ENCODE measurements around the gene LGMN. TPM values are rescaled to one million over a fixed set of nuclear protein-coding genes. Genes with fewer than 3 reads are reported as not detected.

LGMN gene
- polyA plus RNA-seq, 1 of the 3 experiments (the other 2 are of a cell fraction): 76.3 TPM

- no peak for DNase-seq
- H3K36me3 ChIP-seq (replicated peaks in 1 of 2; ENCODE audit: control insufficient read depth in 1 of 2, insufficient read depth in 2 of 2, low read length in 1 of 2): peaks cover 0 to 12% of the 10 kb centered on the region in 2 experiments
- no peaks in the 10 kb centered on the region for H4K20me1 ChIP-seq (ENCODE audit: insufficient read depth)
- no peaks in the 10 kb centered on the region for H3K27me3 ChIP-seq (ENCODE audit: insufficient read depth)
- H3K79me2 ChIP-seq (ENCODE audit: insufficient read depth): no peaks in the 10 kb centered on the region
- TF ChIP-seq MEF2A (IDR thresholded peaks at IDR 0.05; ENCODE audit: borderline replicate concordance, low read depth) (no peak), ZBTB33 (IDR thresholded peaks at IDR 0.05; ENCODE audit: borderline replicate concordance, low read depth) (no peak), SMC3 (IDR thresholded peaks at IDR 0.05; ENCODE audit: low read depth, low read length) (no peak), USF1 (IDR thresholded peaks at IDR 0.05; ENCODE audit: borderline replicate concordance, low read depth) (no peak), GATA2 (CRISPR knock-in tag; IDR thresholded peaks at IDR 0.05) (no peak), RXRA (IDR thresholded peaks at IDR 0.05; ENCODE audit: borderline replicate concordance, low read depth) (no peak), IRF3 (IDR thresholded peaks at IDR 0.05; ENCODE audit: low read depth, low read length) (no peak), EZH2phosphoT487 (IDR thresholded peaks at IDR 0.05; ENCODE audit: borderline replicate concordance, low read depth) (no peak), FOSL2 (IDR thresholded peaks at IDR 0.05; ENCODE audit: borderline replicate concordance, low read depth) (no peak)
- ChIA-PET POLR2A (interaction anchor here (0.5 kb wide), 1 partner anchor 71 kb away, joined by 4 read pairs; no protein-coding TSS in a partner anchor), CTCF (interaction anchor here (0.8 to 8.0 kb wide), 33 partner anchors 9 to 1031 kb away, joined by 3 to 186 read pairs (median 4); partner anchors contain the start of genes GOLGA5 and LGMN)
- H3K9ac ChIP-seq: no peak overlapping the region
- H2AFZ ChIP-seq (ENCODE audit: low read depth): no peak overlapping the region
- peaks cover 6% of the 10 kb centered on the region for H3F3A ChIP-seq (replicated peaks; ENCODE audit: insufficient read depth)
- WGBS (ENCODE audit: low lambda C conversion rate): 89% methylated on average over 4 of the region's 4 CpGs
- no peaks in the 10 kb centered on the region for H3K9me3 ChIP-seq
- H3K27ac ChIP-seq (ENCODE audit: low read depth in 2 of 2, low read length in 1 of 2): no peak overlapping the region
- H3K4me2 ChIP-seq: no peak overlapping the region
- no peak overlapping the region for H3K4me3 ChIP-seq (ENCODE audit: low read depth in 2 of 2, low read length in 1 of 2)
- peaks cover 0 to 12% of the 10 kb centered on the region in 2 experiments; a peak in 1 of 4 replicates for H3K4me1 ChIP-seq (ENCODE audit: control insufficient read depth in 1 of 2, insufficient read depth in 2 of 2, low read depth in 1 of 2, low read length in 1 of 2)
- H3K9me2 ChIP-seq: no peaks in the 10 kb centered on the region
These were observed 62.6 kb downstream of the LGMN start for GRCh38 chr14:92685784-92686355.

- H3K36me3 ChIP-seq (replicated peaks in 1 of 2; ENCODE audit: control insufficient read depth in 1 of 2, insufficient read depth in 2 of 2, low read length in 1 of 2): peaks cover 0 to 12% of the 10 kb centered on the region in 2 experiments
- no peak overlapping the region for H3K27ac ChIP-seq (ENCODE audit: low read depth in 2 of 2, low read length in 1 of 2)
- H3F3A ChIP-seq (replicated peaks; ENCODE audit: insufficient read depth): peaks cover 6% of the 10 kb centered on the region
- no peaks in the 10 kb centered on the region for H3K79me2 ChIP-seq (ENCODE audit: insufficient read depth)
- H3K9me2 ChIP-seq: no peaks in the 10 kb centered on the region
- 91% methylated on average over 14 of the region's 21 CpGs for WGBS (ENCODE audit: low lambda C conversion rate)
- H3K4me2 ChIP-seq: no peak overlapping the region
- H4K20me1 ChIP-seq (ENCODE audit: insufficient read depth): no peaks in the 10 kb centered on the region
- H2AFZ ChIP-seq (ENCODE audit: low read depth): no peak overlapping the region
- ChIA-PET POLR2A (no interaction called here), CTCF (interaction anchor here (0.6 to 8.0 kb wide), 8 partner anchors 8 to 553 kb away, joined by 3 to 186 read pairs (median 3); partner anchors contain the start of gene GOLGA5)
- DNase-seq: no peak
- H3K9me3 ChIP-seq: no peaks in the 10 kb centered on the region
- peaks cover 0 to 12% of the 10 kb centered on the region in 2 experiments; a peak in 1 of 4 replicates for H3K4me1 ChIP-seq (ENCODE audit: control insufficient read depth in 1 of 2, insufficient read depth in 2 of 2, low read depth in 1 of 2, low read length in 1 of 2)
- no peaks in the 10 kb centered on the region for H3K27me3 ChIP-seq (ENCODE audit: insufficient read depth)
- no peak overlapping the region for H3K4me3 ChIP-seq (ENCODE audit: low read depth in 2 of 2, low read length in 1 of 2)
- H3K9ac ChIP-seq: no peak overlapping the region
- TF ChIP-seq YY1 (IDR thresholded peaks at IDR 0.05; ENCODE audit: low read depth) (no peak), NFIC (IDR thresholded peaks at IDR 0.05; ENCODE audit: borderline replicate concordance) (no peak), POLR2AphosphoS5 (IDR thresholded peaks at IDR 0.05; ENCODE audit: low read depth, low read length) (no peak), NRF1 (IDR thresholded peaks at IDR 0.05; ENCODE audit: low read depth, low read length) (no peak), EZH2phosphoT487 (IDR thresholded peaks at IDR 0.05; ENCODE audit: borderline replicate concordance, low read depth) (no peak), TAF1 (IDR thresholded peaks at IDR 0.05; ENCODE audit: borderline replicate concordance, low read depth, low read length) (no peak), SMC3 (IDR thresholded peaks at IDR 0.05; ENCODE audit: low read depth, low read length) (no peak), TEAD4 (IDR thresholded peaks at IDR 0.05; ENCODE audit: borderline replicate concordance, insufficient read depth) (no peak), PBX3 (IDR thresholded peaks at IDR 0.05) (no peak), EP300 (IDR thresholded peaks at IDR 0.05; ENCODE audit: borderline replicate concordance in 1 of 2, low read depth in 1 of 2, low read length in 1 of 2) (no peak), ELF1 (IDR thresholded peaks at IDR 0.05) (no peak), ZBTB33 (IDR thresholded peaks at IDR 0.05; ENCODE audit: borderline replicate concordance, low read depth) (no peak)
These were observed 63.4 kb downstream of the LGMN start for GRCh38 chr14:92684801-92685560.
